GM18517 (cell line): ENCODE data around the gene DDX41.
"Not testable (repeated sequence)": the region's sequence is repeated elsewhere in the genome, so short reads cannot be mapped to it uniquely, and the experiment has no call there.

Experiments
- ATAC-seq: cut with Tn5 transposase; IDR thresholded peaks from one replicate; pipeline ENCODE4 v1.9.1; 2021; ENCODE audit warnings: mild to moderate bottlenecking, moderate library complexity; ENCODE audit not compliant: unreplicated experiment

The DDX41 gene

DNA sequence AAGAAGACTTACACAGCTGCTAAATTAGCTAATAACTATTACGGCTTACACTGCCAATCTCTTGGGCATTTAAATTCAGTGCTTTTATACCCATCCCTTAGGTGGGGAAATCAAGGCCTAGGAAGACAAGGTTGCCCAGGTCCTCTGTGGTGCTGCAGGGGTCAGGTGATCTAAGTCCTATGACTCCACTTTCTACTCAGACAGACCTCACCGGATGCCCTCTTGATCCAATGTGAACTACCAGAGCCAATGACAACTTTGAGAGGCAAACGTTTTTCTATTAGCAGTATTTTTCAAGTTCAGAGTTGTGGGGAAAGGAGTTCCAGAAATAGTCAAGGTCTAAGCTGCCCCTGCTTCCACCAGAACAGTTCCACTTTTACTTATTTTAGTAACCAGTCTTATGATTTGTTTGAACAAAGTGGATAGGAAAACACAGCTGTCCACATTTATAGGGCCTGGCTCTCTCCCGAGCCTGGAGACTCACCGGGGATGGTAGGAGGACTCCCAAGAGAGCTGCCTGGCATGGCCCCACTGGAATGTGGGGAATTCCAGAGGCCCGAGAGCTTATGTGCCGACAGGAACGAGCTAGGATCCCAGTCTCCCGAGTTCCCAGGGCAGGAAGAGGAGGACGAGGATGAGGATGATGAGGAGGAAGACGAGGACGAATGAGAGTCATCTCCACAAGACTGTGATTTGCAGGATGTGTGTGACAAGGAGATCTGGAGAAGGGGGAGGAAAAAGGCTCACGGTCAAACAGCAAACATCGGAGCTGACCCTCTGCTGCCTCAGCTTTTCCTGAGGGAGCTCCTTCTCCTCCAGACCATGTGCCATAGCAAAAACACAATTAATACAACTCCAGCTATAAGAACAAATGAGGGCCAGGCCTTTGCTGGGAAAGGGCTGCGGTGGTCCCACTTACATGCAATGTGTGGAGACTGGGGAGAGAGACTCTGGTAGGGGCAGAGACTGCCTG is 20.9 kb upstream of the DDX41 start:
- ATAC-seq, result no peak

DNA sequence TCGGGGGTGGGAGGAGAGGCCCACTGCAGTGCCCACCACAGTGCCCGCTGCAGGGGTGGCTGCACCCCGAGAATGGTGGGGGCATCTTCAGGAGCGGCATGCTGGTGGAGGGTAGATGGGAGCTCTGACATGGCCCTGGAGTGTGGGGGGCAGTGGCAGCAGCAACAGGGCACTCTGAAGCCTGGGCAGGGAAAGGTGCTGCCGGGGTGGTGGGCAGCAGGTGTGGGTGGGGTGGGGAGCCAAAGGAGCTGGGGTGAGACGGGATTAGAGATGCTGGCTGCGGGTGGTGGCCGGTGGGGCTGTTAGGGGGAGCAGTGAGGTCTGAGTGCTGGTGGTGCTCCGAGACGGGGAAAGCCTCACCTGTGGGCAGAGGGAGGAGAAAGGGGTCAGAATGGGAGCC is 19.6 kb upstream of the DDX41 start:
- no peak for ATAC-seq

DNA sequence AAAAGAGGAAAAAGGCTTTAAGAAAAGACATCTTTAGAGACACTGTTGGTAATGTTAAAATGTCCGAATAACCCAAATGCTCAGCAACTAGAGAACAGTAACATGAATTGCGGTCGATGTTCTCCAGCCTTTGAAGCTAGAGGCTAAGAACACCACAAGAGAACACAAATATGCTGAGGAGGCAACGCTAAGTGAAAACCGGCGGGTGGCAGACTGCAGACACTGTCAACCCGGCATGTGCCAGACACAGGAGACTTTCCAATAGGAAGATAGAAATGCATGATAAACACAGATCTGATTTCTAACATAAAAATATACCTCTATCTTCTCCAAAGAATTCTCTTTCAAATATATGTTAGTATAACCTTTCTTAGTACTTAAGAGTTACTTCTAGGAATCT is 18.4 kb upstream of the DDX41 start:
- ATAC-seq, result no peak

DNA sequence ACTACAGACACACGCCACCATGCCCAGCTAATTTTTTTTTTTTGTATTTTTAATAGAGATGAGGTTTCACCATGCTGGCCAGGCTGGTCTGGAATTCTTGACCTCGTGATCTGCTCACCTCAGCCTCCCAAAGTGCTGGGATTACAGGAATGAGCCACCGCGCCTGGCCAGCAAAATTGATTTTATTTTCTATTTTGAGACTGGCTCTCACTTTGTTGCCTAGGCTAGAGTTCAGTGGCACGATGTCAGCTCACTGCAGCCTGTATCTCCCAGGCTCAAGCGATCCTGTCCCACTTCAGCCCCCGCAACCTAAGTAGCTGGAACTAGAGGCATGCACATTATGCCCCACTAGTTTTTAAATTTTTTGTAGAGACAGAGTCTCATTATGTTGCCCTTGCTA is 17.7 kb upstream of the DDX41 start:
- ATAC-seq, result not testable (repeated sequence)

DNA sequence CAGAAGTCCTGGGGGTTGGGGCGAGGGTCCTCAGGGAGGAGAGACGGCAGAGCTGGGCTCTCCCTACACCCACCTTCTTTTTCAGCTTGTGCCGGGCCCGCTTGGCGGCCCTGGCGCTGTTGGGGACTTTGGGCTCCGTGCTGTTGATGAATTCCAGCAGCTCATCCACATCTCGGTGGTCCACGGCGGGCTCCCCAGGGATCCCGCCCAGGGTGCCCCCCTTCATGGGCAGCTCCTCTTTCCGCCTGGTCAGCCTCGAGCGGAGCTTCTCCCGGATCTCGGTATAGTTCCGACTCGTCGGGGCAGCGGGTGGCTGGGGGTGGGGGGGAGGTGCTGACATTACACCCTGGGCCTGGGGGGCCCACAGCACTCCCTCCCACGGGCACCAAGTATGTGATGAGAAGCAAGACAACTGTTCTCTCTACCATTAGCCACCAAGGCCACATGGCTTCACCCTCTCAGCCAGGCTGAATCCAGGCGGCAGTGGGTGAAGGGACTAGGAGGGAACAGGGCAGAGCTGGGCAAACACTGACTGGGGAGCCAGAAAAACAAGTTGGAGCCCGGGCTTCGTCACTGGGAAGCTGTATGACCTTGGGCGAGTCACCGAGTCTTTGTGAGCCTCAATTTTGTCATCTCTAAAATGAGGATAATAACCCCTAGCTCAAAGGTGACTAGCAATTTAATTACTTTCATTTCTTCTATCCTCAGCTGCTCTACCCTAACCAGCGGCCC is 14.6 kb upstream of the DDX41 start:
- no peak for ATAC-seq

DNA sequence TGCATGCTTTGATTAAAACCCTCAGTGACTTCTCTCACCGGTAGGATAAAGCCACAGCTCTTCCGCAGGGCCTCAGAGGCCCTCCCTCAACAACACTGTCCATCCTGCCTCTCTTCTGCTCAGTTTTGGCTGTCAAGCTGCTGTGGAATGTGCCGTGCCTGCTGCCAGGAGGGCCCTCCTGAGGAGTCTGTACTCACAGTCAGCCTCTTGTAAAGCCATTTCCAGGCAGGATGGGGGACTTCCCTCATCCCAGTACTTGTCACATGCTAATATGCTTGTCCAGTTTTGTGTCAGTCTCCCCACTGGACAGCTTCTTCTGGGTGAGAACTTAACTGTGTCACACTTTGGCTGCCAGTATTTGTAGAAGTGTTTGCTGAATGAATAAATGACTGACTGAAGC is 13.9 kb upstream of the DDX41 start:
- no peak for ATAC-seq

DNA sequence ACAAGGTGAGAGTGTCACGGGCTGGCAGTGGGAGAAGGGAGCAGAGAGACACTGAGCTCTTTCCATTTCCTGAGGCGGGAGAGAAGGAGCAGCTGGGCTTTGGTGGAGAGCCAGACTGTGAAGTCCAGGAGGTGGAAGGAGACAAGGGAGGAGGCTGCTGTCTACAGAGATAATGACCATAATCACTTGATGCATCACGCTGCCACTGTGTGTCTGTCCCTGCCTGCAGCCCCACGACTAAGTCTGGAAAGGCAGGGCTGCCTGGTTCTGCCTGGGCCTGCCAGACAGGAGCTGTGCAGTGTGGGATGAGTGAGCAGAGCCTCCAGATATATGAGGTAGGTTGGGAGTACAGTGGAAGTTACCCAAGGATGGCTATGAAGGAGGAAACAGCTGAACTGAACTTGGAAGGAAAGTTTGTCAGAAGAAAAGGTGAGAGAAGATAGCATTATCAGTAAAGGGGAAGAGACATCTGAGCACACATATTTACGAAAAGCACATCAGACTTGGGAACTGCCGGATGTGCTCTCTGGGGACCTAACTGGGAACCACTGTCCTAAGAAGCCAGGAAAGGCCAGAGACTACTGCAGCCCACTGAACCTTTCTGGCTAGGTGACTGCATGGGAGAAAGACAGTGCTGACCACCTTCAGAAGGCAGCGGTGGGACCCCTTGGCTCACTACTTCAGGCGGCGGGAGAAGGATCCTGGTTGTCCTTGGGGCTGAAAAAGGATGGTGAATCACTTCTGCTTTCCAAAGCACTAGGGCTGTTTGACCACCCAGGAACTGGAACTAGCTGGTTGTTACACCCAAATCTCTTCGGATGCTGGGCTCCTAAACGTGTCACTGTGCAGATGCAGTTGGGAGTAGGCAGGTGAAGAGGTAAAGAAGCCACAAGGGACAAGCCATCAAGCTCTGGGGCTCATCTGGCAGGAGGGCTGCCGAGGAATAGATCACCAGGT is 12.8 kb upstream of the DDX41 start:
- no peak for ATAC-seq

DNA sequence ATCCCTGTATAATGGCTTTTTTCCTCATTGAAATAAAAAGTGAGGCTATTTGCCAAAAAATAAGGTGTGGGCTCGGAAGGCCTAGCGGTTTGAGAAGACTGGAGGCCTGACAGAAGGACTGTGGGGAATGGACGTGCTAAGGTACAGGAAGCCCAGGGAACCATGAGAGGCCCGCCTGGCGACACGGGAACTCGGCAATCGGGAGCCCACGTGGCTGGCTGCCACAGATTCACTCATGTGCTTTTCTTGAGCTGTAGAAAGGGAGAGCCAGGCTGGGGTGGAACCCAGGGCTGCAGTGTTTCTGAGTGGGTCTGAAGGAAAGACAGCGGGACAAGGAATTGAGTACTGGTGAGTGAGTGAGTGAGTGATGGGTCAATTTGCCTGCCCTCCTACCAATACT is 11.9 kb upstream of the DDX41 start:
- ATAC-seq, result no peak

DNA sequence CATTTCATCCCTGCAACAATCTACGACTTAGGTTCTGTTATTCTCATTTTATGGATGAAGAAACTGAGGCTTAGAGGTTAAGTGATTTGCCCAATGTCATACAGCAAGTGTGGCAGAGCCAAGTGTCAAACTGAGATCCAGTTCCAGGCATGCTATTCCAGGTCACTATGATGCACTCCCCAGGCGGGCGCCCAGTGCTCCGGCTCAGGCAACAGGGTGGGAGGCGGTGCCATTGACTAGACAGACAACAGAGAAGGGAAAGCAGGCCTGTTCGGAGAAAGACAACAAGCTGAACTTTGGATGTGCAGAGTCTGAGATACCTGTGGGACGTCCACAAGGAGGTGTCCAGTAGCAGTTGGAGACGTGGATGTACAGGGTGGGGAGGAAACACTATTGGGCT is 10.8 kb upstream of the DDX41 start:
- ATAC-seq, result no peak

DNA sequence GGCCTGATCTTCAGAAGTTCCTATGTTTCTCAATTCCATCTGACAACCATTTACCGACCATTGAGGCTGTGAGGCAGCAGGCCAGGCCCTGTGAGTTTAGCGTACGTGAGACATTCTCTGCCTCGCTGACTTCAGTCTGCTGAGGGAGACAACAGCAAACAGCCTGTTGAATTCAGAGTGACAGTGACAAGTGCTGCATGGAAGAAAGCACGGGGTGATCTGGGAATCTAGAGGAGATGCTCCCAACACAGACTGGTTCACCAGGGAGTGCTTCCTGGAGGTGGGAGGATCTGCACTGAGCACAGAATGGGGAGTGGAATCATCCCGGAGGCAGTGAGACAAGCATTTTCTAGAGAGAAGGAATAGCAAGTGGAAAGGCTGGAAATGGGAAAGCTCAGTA is 10.0 kb upstream of the DDX41 start:
- no peak for ATAC-seq

DNA sequence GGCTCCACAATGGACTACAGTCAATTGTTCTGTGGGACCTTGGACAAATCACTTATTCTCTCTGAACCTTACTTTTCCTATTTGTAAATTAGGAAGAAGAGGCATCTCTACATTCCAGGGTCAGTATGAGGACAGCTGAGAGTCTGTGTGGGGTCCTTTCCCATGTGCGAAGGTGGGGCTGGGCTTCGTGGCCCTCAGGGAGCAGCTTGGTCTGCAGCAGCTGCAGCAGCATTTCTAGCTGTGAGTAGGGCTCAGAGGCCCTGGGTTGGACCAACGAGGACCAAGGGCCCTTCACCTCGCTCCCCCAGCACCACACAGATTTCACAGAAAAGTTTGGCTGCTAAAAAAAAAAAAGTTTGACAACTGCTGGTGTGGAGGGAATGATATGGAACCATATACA is 9.4 kb upstream of the DDX41 start:
- ATAC-seq, result no peak

DNA sequence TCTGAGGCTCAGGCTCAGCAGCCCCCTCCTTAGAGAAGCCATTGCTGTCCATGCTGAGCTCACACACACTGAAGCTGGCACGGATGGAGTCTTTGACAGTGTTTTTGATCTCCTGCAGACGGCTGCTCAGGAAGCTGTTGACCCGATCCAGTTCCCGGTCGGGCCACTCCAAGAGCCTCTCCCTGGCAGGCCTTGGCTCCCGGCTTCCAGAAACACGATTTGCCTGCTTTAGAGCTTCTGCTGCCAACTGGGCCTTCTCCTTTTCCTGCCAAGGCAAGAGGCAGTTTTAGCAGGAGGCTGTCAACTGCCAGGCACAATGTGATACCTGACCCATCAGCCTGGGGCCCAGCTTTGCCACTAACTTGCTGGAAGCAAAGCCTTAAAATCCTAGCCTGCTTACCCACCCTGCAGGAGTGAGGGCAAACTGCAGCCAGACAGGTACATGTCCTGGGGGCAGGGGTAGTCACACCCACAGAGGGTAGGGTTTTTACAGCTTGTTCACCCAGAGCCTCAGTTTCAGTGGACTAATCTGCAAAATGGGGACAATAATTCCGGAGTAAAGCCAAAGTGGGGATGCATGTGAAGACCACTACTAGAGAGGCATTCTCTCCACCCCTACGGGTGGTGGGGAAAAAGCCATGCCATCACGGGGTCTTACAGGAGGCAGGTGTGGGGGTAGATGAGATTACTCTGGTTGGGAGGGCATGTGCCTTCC is 8.3 kb upstream of the DDX41 start:
- ATAC-seq, result no peak

DNA sequence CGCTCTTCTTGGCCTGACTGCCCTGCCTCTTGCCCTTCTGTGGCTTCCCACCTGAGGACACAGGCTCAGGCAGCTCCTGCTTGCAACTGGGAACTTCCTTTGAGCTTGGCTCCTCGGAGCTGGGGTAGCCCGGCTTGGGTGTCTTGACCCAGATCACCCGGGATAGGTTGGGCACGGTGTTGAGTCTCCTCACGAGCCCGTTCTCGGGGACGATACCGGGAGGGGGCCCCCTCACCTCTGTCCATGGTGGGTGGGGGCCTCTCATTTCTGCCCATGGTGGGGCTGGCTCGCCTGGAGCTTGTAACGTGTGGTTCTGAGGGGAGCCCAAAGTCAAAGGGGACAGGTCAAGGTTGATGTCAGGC is 7.8 kb upstream of the DDX41 start:
- ATAC-seq, result no peak

DNA sequence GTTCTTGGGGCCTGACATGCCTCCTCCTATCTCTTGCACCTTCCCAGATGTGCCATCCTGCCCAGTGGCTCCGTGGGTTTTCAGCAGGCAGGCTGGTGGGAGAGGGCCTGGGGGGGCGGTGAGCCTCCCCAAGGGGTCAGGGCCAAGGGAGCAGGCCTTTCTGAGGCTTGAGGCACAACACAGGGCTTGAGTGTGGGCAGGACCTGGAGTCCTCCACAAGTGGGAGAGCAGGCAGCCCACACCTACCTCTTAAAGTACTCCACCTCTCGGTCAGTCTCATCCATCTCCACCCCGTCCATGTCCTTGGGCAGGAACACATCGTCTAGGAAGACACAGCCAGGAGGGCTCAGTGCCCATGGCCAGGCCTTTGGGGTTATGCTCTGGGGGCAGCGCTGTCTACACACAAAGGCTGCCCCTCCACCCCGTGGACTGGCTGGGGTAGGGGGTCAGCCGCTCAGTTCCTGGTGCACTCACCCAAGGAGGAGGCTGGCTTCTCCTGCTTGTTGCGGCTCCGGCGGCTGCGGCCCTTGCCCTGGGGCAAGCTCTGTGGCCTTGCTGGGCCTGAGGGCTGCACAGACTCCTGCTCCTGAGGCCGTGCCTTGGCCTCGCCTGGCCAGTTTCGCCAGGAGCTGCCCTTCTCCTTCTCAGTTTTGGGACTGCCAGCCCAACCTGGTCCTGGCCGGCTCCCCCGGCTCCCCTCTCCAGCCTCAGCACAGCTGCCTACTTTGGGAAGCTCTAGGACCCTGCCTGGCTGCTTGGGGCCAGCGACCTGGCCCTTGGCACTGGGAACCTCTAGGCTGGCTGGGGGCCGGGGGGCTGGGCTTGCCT is 7.2 kb upstream of the DDX41 start:
- ATAC-seq, result no peak

DNA sequence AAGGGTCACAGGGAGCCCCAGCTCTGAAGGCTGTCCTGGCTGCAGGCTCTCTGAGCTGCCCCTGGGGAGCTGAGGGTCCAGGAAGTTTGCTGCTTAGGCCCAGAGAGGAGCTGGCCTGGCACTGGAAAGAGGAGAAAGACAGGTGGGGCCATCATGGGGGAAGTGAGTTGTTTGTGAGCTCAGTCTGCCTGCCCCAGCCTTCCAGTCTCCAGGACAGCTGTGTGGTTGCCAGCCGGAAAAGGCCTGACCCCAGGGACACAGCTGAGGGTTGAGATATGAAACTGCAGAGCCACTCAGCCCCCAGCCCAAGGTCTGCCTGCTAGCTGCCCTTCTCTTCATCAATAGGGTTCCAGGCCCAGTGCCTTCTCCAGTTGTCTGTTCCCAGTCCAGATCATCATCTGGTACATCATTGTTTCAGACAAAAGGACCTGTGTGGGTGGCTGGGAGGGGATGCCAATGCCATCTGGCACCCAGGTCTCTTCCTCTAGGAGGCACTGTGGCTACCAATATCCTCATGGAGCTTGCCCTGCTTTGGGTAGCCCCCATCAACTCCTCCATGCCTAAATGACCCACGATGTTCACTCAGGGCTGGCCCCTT is 4.3 kb upstream of the DDX41 start:
- no peak for ATAC-seq

DNA sequence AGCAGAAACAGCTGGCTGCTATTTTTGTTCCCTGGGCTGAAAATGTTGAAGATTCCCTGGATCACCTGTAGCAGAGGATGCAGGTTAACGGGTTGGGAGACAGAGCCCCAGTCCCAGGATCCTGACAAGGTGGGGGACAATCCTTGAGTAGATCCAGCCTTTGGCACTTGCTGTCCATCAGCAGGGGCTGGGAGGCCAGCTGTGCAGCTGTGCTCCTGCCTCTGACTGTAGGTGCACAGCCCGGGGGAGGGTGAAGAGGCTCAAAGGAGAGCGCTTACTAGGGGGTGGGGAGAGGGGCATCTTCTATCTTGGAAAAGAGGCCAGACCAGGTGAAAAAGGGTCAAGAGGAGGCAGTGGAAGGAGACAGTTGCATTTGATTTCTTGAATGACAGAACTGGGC is 3.5 kb upstream of the DDX41 start:
- ATAC-seq, result no peak

DNA sequence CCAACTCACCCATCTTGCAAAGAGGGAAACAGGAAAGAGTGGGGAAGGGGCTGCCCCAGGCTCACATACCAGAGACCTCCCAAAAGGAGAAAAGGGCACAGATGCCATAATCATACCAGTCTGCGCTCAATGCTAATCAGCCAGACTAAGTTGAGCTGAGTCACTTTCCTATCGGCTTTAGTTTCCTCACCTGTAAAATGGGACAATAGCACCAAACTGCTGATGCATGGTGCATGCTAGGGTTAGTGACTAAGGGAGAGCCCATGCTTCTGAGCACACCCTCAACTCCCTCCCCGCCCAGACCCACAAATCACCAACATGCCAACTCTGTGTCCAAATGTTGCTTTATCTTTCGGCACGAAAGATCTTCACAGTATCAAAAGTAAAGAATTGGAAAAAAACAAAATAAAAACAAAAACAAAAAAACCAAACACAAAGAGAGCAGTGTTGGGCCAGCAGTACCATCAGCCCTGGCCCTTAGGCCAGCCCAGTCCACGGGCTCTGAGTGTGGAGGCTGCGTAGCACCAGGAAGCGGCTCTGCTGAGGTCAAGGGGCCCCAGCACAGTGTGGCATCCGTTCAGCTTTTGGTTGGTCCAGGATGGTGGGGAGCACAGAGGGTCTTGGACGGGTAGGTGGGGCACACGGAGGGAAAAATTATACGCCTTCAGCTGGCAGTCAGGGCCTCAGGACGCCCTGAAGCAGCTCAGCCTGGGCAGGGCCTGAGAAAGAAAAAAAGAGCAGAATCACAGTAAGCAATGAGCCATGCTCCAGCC is 2.9 kb upstream of the DDX41 start:
- no peak for ATAC-seq

DNA sequence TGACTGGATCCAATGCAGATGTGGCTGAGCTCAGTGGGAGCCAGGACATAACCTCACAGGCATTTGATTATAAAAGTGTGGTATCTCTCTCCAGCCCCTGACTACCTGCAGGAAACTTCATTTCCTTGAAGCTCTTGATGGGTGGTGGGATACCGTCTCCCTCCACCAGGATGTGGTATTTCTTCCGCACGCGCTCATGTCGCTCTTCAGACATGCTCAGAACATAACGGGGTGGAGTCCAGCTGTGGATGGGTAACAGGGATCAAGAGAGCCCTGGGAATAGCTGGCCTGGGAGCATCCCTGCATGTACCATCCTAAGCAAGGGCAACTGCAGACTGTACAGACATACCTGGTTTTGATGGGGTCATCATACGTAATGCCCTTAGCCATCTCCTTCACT is 1.2 kb downstream of the DDX41 start:
- ATAC-seq, result no peak

DNA sequence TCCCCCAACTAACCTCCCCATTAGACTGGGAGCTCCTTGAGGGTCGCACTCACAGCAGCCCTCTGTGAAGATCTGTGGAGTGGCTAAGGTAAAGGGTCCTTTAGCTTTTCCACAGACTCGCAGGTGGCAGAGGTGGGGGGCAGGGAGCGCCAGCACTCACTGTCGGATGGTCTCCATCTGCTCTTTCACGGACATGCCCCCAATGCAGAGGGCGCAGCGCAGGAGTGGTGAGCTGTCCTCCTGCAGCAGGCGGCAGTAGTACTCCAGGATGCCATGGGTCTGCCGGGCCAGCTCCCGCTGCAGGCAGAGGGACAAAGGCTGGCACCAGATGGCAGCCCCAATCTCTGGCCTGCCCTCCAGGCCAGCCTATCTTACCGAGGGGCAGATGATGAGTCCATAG is 2.2 kb downstream of the DDX41 start:
- no peak for ATAC-seq
